SK-N-MC (cell line): Measurements from ENCODE around the gene MTHFSD.

Experiments used
- EZH2 ChIP-seq: fragments of 200-600 bp; sonication (generic); IDR thresholded peaks from one replicate; pipeline ENCODE4 v1.6.1; 2017; ENCODE audit warnings: antibody characterized with exemption
- FOXP2 ChIP-seq: optimal IDR thresholded peaks from 2 replicates; pipeline ENCODE3; 2011; ENCODE audit warnings: mild to moderate bottlenecking, moderate library complexity; ENCODE audit not compliant: insufficient read depth; ENCODE audit errors: extremely low read length, control extremely low read depth
- POLR2AphosphoS5 ChIP-seq: IDR thresholded peaks from 2 replicates; pipeline ENCODE4 v1.6.1; 2012; ENCODE audit warnings: mild to moderate bottlenecking, low read depth, low read length, borderline replicate concordance

DNA sequence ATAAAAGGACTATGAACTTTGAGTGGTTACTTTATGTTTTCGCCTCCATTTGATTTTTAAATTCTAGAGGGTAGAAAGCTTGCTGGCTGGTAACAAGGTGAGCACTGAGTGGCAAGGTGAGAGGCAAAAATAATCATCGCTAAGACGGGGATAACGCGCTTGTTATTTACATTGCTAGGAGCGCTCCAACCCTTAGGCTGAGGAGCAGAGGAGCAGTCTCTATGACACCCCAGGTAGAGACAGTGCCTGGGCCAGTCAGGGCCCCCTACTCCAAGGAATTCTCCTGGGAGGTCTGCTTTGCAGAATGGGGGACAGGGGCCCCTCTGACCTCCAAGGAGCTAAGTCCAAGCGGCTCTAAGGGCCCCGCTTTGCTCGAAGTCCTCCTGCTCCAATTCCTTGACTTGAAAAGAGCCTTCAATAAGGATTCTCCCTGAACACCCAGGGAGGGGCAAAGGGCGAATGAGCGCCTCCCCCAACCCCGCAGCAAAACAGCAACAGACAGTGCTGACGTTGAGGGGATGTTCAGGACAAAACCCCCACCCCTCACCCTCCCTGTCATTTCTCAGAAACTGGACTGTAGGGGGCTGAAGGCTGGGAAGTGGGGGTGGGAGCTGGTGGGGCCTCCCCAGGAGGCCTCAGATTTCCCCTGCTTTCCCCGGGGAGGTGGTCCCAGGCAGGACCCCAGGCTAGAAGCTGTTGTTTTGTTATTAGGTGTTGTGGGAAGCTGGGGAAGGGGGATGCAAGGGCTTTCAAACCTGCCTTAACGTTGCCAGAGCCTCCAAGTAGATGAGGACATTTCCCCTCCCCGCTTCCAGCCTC is 54.9 kb downstream of the MTHFSD start:
- TF ChIP-seq POLR2AphosphoS5, result no peak
- no peak for TF ChIP-seq EZH2
- TF ChIP-seq FOXP2, result no peak
